ENCODE data around the gene LTB4R2. TPM values are rescaled to one million over a fixed set of nuclear protein-coding genes. Genes with fewer than 3 reads are reported as not detected.

LTB4R2 gene
- total RNA-seq, 2 experiments from 2014 or later: 18.5 to 19.6 TPM

DNA sequence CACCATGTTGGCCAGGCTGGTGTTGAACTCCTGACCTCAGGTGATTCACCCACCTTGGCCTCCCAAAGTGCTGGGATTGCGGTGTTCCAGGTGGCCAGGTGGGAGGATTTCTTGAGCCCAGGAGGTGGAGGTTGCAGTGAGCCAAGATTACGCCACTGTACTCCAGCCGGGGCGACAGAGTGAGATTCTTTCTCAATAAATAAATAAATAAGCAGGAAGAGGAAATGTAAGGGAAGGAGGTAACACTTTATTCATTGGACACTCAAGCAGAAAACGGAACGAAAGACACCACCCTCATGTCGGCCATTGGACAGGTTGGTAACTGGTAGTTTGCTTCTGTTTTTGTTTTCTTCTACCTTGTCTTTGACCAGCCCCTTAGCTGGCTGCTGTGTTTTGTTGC lies 45.1 kb downstream of the LTB4R2 start:
- no peaks in the 10 kb centered on the region for H3K9me3 Mint-ChIP-seq
- no peak overlapping the region for H3K4me3 Mint-ChIP-seq
- peaks cover 47% of the 10 kb centered on the region for H3K27me3 Mint-ChIP-seq
- H3K4me1 Mint-ChIP-seq: no peaks in the 10 kb centered on the region
- DNase-seq: no peak
- no peak overlapping the region for H3K27ac Mint-ChIP-seq
- H3K36me3 Mint-ChIP-seq (ENCODE audit: low read depth): no peaks in the 10 kb centered on the region
- POLR2A ChIA-PET: no interaction called here
- CTCF ChIA-PET: interaction anchor here (0.7 to 1.7 kb wide), 2 partner anchors 21 to 84 kb away, joined by 3 to 5 read pairs; no protein-coding TSS in a partner anchor

DNA sequence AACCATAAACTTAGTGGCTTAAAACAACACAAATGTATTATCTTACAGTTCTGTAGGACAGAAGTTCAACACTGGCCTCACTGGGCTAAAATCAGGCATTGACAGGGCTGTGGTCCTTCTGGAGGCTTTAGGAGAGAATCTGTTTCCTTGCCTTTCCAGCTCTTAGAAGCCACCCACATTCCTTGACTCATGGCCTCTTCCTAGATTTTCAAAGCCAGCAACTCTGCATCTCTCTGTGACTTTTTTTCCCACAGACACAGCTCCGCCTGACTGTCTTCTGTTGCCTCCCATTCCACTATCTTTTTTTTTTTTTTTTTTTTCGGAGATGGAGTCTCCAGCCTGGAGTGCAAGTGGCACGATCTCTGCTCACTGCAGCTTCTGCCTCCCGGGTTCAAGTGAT lies 46.3 kb downstream of the LTB4R2 start:
- Mint-ChIP-seq H3K36me3 (ENCODE audit: low read depth) (no peaks in the 10 kb centered on the region), H3K27ac (no peak overlapping the region)
- POLR2A ChIA-PET: no interaction called here

DNA sequence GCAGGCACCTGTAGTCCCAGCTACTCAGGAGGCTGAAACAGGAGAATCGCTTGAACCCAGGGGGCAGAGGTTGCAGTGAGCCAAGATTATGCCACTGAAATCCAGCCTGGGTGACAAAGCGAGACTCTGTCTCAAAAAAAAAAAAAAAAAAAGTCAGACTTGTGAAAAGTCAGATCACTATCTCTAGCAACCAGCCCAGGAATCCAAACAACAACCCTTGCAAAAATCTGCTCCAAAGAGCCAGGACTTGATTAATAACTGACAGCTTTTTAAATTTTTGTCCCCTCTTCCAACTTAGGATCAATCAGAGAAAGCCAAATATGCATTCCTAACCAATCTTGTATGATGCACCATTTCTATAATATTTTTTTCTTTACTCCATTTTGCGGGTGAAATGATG lies 50.3 kb downstream of the LTB4R2 start:
- Mint-ChIP-seq H3K27ac (no peak overlapping the region), H3K9me3 (no peaks in the 10 kb centered on the region), H3K4me3 (no peak overlapping the region), H3K4me1 (no peaks in the 10 kb centered on the region), H3K27me3 (peaks cover 38% of the 10 kb centered on the region), H3K36me3 (ENCODE audit: low read depth) (no peaks in the 10 kb centered on the region)
- ChIA-PET CTCF (interaction anchor here (4.3 kb wide), 1 partner anchor 71 kb away, joined by 21 read pairs; no protein-coding TSS in a partner anchor), POLR2A (interaction anchor here (1.5 kb wide), 1 partner anchor 62 kb away, joined by 3 read pairs; no protein-coding TSS in a partner anchor)
- DNase-seq: no peak

More for the DNA sequence above, 46.3 kb downstream of the LTB4R2 start:
- Mint-ChIP-seq H3K4me1 (no peaks in the 10 kb centered on the region), H3K9me3 (no peaks in the 10 kb centered on the region), H3K27me3 (peaks cover 45% of the 10 kb centered on the region), H3K4me3 (no peak overlapping the region)
- CTCF ChIA-PET: interaction anchor here (1.7 kb wide), 1 partner anchor 23 kb away, joined by 5 read pairs; no protein-coding TSS in a partner anchor
- DNase-seq: no peak

DNA sequence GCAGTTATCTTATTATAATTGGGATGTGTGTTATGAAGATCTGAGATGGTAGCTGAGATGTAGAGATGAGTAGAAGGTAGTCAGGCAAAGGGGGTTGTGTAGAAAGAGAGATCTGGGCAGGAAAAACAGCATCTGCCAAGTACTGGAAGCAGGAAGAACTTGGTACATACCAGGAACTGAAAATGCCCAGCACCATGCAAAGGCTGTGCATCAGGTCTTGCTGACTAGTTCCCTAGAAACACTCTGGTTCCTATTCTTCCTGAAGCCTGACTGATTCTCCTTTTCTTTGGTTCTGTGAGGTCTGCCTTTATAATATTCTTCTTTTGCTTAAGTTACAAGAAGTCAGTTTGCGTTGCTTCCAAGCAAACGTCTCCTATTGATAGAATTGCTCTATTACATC lies 51.4 kb downstream of the LTB4R2 start:
- Mint-ChIP-seq H3K4me1 (peaks cover 8% of the 10 kb centered on the region), H3K36me3 (ENCODE audit: low read depth) (no peaks in the 10 kb centered on the region), H3K9me3 (no peaks in the 10 kb centered on the region), H3K27ac (no peak overlapping the region), H3K4me3 (no peak overlapping the region), H3K27me3 (peaks cover 48% of the 10 kb centered on the region)
- ChIA-PET POLR2A (interaction anchor here (1.1 to 2.3 kb wide), 3 partner anchors 9 to 69 kb away, joined by 3 to 18 read pairs (median 3); partner anchors contain the start of genes CBLN3 and KHNYN), CTCF (interaction anchor here (1.5 to 4.3 kb wide), 3 partner anchors 28 to 75 kb away, joined by 8 to 21 read pairs (median 12); no protein-coding TSS in a partner anchor)
- no peak for DNase-seq

Other genes starting within 250 kb of the LTB4R2 start
- gene CPNE6, start 238.6 kb upstream of the LTB4R2 start, total RNA-seq: not detected
- gene PCK2, start 215.8 kb upstream of the LTB4R2 start, total RNA-seq: 10 to 100 TPM; 88.5 to 90.6 TPM
- 10 to 100 TPM; 94.1 to 98.2 TPM for gene DCAF11, start 195.4 kb upstream of the LTB4R2 start, total RNA-seq
- gene NRL, start 195.2 kb upstream of the LTB4R2 start, total RNA-seq: 1 to 10 TPM; 2.1 to 2.4 TPM
- gene FITM1, start 179.5 kb upstream of the LTB4R2 start, total RNA-seq: 1 to 10 TPM; 1.3 to 1.4 TPM
- 100 to 1,000 TPM; 391 to 397 TPM for gene PSME1, start 173.9 kb upstream of the LTB4R2 start, total RNA-seq
- 10 to 100 TPM; 45.0 to 51.7 TPM for gene EMC9, start 168.5 kb upstream of the LTB4R2 start, total RNA-seq
- 100 to 1,000 TPM; 395 to 405 TPM for gene PSME2, start 163.5 kb upstream of the LTB4R2 start, total RNA-seq
- 100 to 1,000 TPM; 122 to 129 TPM for gene RNF31, start 162.6 kb upstream of the LTB4R2 start, total RNA-seq
- gene IRF9, start 148.9 kb upstream of the LTB4R2 start, total RNA-seq: 100 to 1,000 TPM; 262 to 267 TPM
- gene REC8, start 138.1 kb upstream of the LTB4R2 start, total RNA-seq: 10 to 100 TPM; 48.0 to 51.9 TPM
- 10 to 100 TPM; 24.0 to 26.2 TPM for gene IPO4, start 121.3 kb upstream of the LTB4R2 start, total RNA-seq
- gene TM9SF1, start 114.7 kb upstream of the LTB4R2 start, total RNA-seq: 10 to 100 TPM; 30.8 to 35.1 TPM
- gene TSSK4, start 104.4 kb upstream of the LTB4R2 start, total RNA-seq: under 1 TPM; 0.48 to 0.76 TPM
- gene CHMP4A, start 96.7 kb upstream of the LTB4R2 start, total RNA-seq: 10 to 100 TPM; 92.9 to 97.9 TPM
- 10 to 100 TPM; 13.5 to 17.0 TPM for gene MDP1, start 94.1 kb upstream of the LTB4R2 start, total RNA-seq
- 100 to 1,000 TPM; 190 to 197 TPM for gene NEDD8, start 77.8 kb upstream of the LTB4R2 start, total RNA-seq
- 10 to 100 TPM; 78.1 to 90.3 TPM for gene GMPR2, start 77.2 kb upstream of the LTB4R2 start, total RNA-seq
- gene TINF2, start 67.5 kb upstream of the LTB4R2 start, total RNA-seq: 100 to 1,000 TPM; 133 to 139 TPM
- 1 to 10 TPM; 4.0 to 4.4 TPM for gene TGM1, start 47.0 kb upstream of the LTB4R2 start, total RNA-seq
- 10 to 100 TPM; 40.2 to 41.0 TPM for gene RABGGTA, start 38.5 kb upstream of the LTB4R2 start, total RNA-seq
- 10 to 100 TPM; 31.6 to 33.4 TPM for gene DHRS1, start 10.4 kb upstream of the LTB4R2 start, total RNA-seq
- gene NOP9, start 10.3 kb upstream of the LTB4R2 start, total RNA-seq: 10 to 100 TPM; 25.8 to 27.7 TPM
- gene CIDEB, start 2.2 kb upstream of the LTB4R2 start, total RNA-seq: 10 to 100 TPM; 38.4 to 39.6 TPM
- gene LTB4R, start 1.4 kb downstream of the LTB4R2 start, total RNA-seq: 10 to 100 TPM; 36.1 to 37.9 TPM
- gene ADCY4, start 24.9 kb downstream of the LTB4R2 start, total RNA-seq: 1 to 10 TPM; 4.5 to 5.9 TPM
- 10 to 100 TPM; 37.3 to 38.0 TPM for gene RIPK3, start 29.9 kb downstream of the LTB4R2 start, total RNA-seq
- not detected for gene NFATC4, start 58.0 kb downstream of the LTB4R2 start, total RNA-seq
- gene NYNRIN, start 88.9 kb downstream of the LTB4R2 start, total RNA-seq: under 1 TPM; 0.18 TPM
- 1 to 10 TPM; 8.6 to 9.5 TPM for gene CBLN3, start 119.5 kb downstream of the LTB4R2 start, total RNA-seq
- 10 to 100 TPM; 96.0 to 99.5 TPM for gene KHNYN, start 119.8 kb downstream of the LTB4R2 start, total RNA-seq
- 10 to 100 TPM; 38.5 to 41.6 TPM for gene SDR39U1, start 132.6 kb downstream of the LTB4R2 start, total RNA-seq
- gene CMA1, start 198.1 kb downstream of the LTB4R2 start, total RNA-seq: not detected